HG02981 (cell line): ENCODE data around the gene LBH.

Experiments
- ATAC-seq: cut with Tn5 transposase; IDR thresholded peaks from one replicate; pipeline ENCODE4 v1.9.1; 2021; ENCODE audit warnings: mild to moderate bottlenecking, moderate library complexity; ENCODE audit not compliant: unreplicated experiment

LBH gene

GRCh38 chr2:30216157-30216556 is 15.2 kb upstream of the LBH start:
- no peak for ATAC-seq

DNA sequence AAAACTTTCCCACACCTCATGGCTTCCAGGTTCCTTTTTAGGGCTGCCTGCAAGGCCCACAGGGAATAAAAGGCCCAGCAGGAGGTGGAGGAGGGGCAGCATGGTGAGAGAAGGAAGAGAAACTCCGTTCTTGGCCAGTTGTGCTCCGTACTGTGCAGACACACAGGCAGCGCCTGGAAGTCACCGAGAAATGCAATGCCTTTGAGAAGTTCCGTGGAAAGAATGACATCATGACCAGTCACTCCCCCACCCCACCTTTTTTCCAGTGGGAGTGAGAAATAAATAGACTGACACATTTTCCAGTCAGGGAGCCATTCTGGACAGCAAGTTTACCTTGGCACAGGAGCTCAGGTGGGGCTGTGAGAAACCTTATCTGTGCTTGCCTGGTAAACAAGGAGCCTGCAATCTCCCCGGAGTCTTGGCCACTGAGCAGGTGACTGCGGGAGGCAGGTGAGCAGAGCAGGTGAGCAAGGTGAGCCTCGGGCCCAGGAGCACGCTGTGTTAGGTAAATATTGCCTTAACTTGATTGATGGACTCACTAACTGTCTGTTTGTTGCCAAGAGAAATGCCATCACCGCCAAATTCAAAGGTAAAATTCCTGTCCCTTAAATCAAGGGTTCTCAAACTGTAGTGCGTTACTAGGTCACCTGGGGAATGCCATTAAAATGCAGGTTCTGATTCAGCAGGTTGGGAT is 13.5 kb upstream of the LBH start:
- no peak for ATAC-seq

GRCh38 chr2:30218338-30218713 is 13.0 kb upstream of the LBH start:
- ATAC-seq = no peak

- no peak for ATAC-seq
Observed at GRCh38 chr2:30218814-30219213, 12.5 kb upstream of the LBH start.

- ATAC-seq = no peak
Observed at GRCh38 chr2:30219886-30220875, 11.2 kb upstream of the LBH start.

DNA sequence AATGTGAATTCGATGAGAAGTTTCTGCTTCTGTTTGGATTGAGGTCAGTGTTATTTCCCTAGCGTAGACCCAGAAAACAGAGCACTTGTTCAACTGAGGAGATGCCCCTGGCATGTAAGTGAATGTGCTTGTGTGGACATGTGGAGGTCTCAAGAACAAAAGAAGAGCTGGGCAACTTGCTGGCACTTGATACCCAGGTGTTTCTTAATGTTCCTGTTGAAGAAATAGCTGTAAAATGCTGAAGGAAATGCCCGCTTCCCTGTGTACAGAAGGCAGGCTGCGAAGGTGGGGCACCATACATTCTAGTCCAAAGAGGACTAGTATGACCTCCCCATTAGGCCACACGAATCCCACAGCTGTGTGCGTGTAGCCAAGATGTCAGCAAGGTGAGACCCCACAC is 9.8 kb upstream of the LBH start:
- ATAC-seq = no peak

GRCh38 chr2:30222031-30222430 is 9.3 kb upstream of the LBH start:
- no peak for ATAC-seq

DNA sequence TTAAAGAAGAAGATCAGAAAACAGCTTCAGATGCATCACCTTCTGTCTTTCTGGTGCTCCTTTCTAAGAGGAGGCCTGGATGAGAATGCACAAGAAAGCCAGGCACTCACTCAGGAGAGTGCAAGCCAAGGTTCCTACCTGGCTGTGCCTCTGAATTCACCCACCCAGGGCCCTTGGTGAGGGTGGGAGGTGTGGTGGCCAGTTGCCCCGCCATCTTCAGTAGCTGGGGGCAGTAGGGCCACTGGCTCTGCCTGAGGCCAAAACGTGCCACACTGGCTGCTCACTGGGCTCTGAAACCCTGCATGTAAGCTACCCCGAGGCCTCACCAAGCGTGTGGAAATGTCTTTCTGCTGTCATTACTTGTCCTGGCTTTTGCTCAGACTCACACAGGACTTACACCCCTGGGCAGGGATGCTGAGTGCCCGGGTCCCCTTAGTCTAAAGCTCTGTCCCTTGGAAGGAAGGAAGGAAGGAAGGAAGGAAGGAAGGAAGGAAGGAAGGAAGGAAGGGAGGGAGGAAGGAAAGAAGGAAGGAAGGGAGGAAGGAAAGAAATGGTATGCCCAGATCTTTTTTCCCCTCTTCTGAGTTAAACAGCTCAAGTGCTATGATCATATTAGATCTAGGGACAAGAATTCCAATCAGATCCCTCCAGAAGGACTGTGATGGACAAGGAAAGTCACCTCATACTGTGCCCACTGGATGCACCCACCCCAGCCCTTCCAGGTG is 8.5 kb upstream of the LBH start:
- no peak for ATAC-seq

- ATAC-seq = no peak
Observed at GRCh38 chr2:30223413-30223874, 7.9 kb upstream of the LBH start.

GRCh38 chr2:30224151-30224550 is 7.2 kb upstream of the LBH start:
- ATAC-seq = no peak

- ATAC-seq = peak; percentile 64
Observed at GRCh38 chr2:30225131-30225762, 6.1 kb upstream of the LBH start.

DNA sequence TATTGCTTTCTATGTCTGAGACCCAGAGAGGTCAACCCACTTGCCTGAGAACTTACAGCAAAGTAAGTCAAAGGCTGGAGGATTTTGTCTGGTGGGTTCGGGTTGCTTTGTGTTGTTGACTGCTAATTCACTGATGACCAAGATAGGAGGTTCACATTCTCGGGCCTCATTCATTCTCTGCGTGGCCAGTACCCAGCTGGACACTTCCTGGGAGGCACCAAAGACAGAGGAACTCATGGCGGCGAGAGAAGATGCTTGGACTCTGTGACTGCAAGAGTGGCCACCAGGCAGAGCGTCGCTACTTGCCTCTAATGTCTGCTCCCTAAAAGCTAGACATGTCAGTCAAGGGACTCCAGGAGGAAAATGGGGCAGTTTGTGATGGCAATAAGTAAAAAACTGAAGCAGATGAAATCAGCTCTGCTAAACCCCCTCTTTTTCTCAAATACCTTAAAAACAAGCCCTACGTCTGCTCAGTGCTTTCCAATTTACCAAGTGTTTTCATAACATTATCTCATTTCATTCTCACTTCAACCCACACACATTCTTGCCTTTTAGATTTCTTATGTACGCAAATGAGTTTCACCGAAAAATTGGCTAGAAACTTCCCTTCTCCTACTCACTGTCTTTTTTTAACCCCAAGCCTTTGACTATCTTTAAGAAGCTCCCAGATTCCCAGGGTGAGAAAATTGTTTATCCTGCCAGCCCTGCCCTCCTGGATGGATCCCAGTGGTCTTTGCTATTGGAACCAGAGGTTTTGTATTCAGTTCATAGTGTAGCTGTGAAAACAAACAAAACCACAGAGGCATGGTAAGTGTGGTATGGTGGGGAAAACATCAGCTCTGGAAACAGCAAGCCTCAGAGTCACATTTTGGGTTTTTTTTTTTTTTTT is 4.9 kb upstream of the LBH start:
- ATAC-seq = no peak

GRCh38 chr2:30229596-30229995 is 1.7 kb upstream of the LBH start:
- no peak for ATAC-seq

GRCh38 chr2:30230497-30231211 is 680 bp upstream of the LBH start:
- ATAC-seq = peak; percentile 17

GRCh38 chr2:30231996-30232800 is 864 bp downstream of the LBH start:
- peak; percentile 20 for ATAC-seq

GRCh38 chr2:30232801-30233130 is 1.4 kb downstream of the LBH start:
- ATAC-seq = no peak

GRCh38 chr2:30233271-30234009 is 2.1 kb downstream of the LBH start:
- ATAC-seq = no peak
